GM12892 (cell line): ENCODE data around the gene PER3.

Experiments used
- POLR2A ChIP-seq: IDR thresholded peaks from 2 replicates; pipeline ENCODE4 v1.6.1; 2011; ENCODE audit warnings: low read depth, low read length, control low read depth
- POLR2AphosphoS5 ChIP-seq: IDR thresholded peaks from 2 replicates; pipeline ENCODE4 v1.6.1; 2011; ENCODE audit warnings: low read depth, low read length, control low read depth
- TAF1 ChIP-seq: IDR thresholded peaks from 2 replicates; pipeline ENCODE4 v1.6.1; 2011; ENCODE audit warnings: low read depth, mild to moderate bottlenecking, control low read depth, low read length, borderline replicate concordance

GRCh38 chr1:7768583-7768982 is 15.5 kb upstream of the PER3 start:
- no peak for TF ChIP-seq POLR2A
- no peak for TF ChIP-seq POLR2AphosphoS5
- no peak for TF ChIP-seq TAF1
